HepG2 (cell line): ENCODE results near the gene KANSL1L. TPM values are rescaled to one million over a fixed set of nuclear protein-coding genes. Genes with fewer than 3 reads are reported as not detected.

Experiments used
- ATAC-seq: fragments of 200-7000 bp; cut with Tn5 transposase; 3 replicates; pipeline ENCODE4 v1.9.1; 2020; ENCODE audit warnings: mild to moderate bottlenecking, moderate library complexity
- BruUV-seq: library from RNA; stranded (reverse); fragments of 400-500 nt; replicated peaks from 2 replicates; lab custom pipeline; 2021; lab: Mats Ljungman, UMichigan
- CTCF ChIA-PET: fragments of 300-600 bp; formaldehyde crosslinking; extraction: SDS; loops from one replicate; lab custom pipeline; 2021; ENCODE audit warnings: low total read pairs, inconsistent platforms, low intra/inter-chr PET ratio; lab: Yijun Ruan, JAX
- POLR2A ChIA-PET: fragments of 350-600 bp; sonication (Branson Sonifier 250); formaldehyde crosslinking; loops from one replicate; lab custom pipeline; 2020; ENCODE audit warnings: antibody characterized with exemption, inconsistent platforms; lab: Yijun Ruan, JAX
- DNase-seq: peaks from one replicate; pipeline ENCODE4 v3.0.0-alpha.2; 2015; ENCODE audit warnings: low spot score
- FAIRE-seq: peaks from 3 replicates; lab custom pipeline; 2011; peaks lifted over from hg19 to GRCh38; lab: Jason Lieb, UNC
- H2AFZ ChIP-seq: one replicate; pipeline ENCODE4 v1.6.1; 2011; ENCODE audit warnings: low read length, inconsistent platforms
- H3K27ac ChIP-seq: fragments of 300-600 bp; 3 replicates; pipeline ENCODE4 v1.8.0; 2011; ENCODE audit warnings: mixed run types, mild to moderate bottlenecking, mixed read lengths, low read length, inconsistent platforms; ENCODE audit not compliant: insufficient read depth; ENCODE audit errors: extremely low read length
- H3K27me3 ChIP-seq, 2 experiments: fragments of 200-600 bp in 1 of 2; 2 replicates in 1 of 2; 3 replicates in 1 of 2; pipeline versions ENCODE4 v1.6.0 to v1.8.0; 2011; ENCODE audit warnings: low read length in 2 of 2, mild to moderate bottlenecking in 2 of 2, moderate library complexity in 2 of 2, inconsistent platforms in 1 of 2; ENCODE audit not compliant: insufficient read depth in 2 of 2, control insufficient read depth in 1 of 2
- H3K36me3 ChIP-seq, 2 experiments: fragments of 200-600 bp in 1 of 2; replicated peaks in 1 of 2; 2 replicates in 1 of 2; 3 replicates in 1 of 2; pipeline versions ENCODE4 v1.5.1 to v1.8.0; 2011; ENCODE audit warnings: low read length in 2 of 2, inconsistent platforms in 1 of 2; ENCODE audit not compliant: insufficient read depth in 2 of 2, control insufficient read depth in 1 of 2
- H3K4me1 ChIP-seq: 2 replicates; pipeline ENCODE4 v1.5.1; 2012; ENCODE audit warnings: low read length, inconsistent platforms; ENCODE audit not compliant: insufficient read depth
- H3K4me2 ChIP-seq: 2 replicates; pipeline ENCODE4 v1.6.0; 2011; ENCODE audit warnings: low read depth, low read length, inconsistent platforms
- H3K4me3 ChIP-seq, 3 experiments: fragments of 200-600 bp in 1 of 3; sonication (generic), shearing (Covaris generic) in 1 of 3; replicated peaks in 1 of 3; 2 replicates each; pipeline ENCODE4 v1.5.1; 2011 to 2016; ENCODE audit warnings: low read length in 3 of 3, inconsistent platforms in 2 of 3, low read depth in 2 of 3, mild to moderate bottlenecking in 2 of 3, control low read depth in 1 of 3, mixed read lengths in 1 of 3; ENCODE audit not compliant: insufficient read depth in 1 of 3
- H3K79me2 ChIP-seq: one replicate; pipeline ENCODE4 v1.6.1; 2011; ENCODE audit warnings: low read length, inconsistent platforms; ENCODE audit not compliant: insufficient read depth
- H3K9ac ChIP-seq: 2 replicates; pipeline ENCODE4 v1.6.0; 2011; ENCODE audit warnings: mild to moderate bottlenecking, low read depth, low read length, inconsistent platforms; ENCODE audit not compliant: insufficient read depth
- H3K9me3 ChIP-seq: 2 replicates; pipeline ENCODE4 v1.5.1; 2012; ENCODE audit warnings: mild to moderate bottlenecking, low read length
- H4K20me1 ChIP-seq: 2 replicates; pipeline ENCODE4 v1.6.0; 2011; ENCODE audit warnings: inconsistent platforms, mild to moderate bottlenecking, low read length, moderate library complexity; ENCODE audit not compliant: insufficient read depth
- CSRNP1 ChIP-seq: sonication (generic); formaldehyde crosslinking; IDR thresholded peaks from 2 replicates; pipeline ENCODE4 v1.8.1; 2023; ENCODE audit warnings: mild to moderate bottlenecking, missing genetic modification reagents
- GATA4 ChIP-seq: sonication (generic); IDR thresholded peaks from 2 replicates; pipeline ENCODE4 v1.6.1; 2016; ENCODE audit warnings: antibody characterized with exemption, low read depth, borderline replicate concordance
- JUNB ChIP-seq: sonication (generic); formaldehyde crosslinking; IDR thresholded peaks from 2 replicates; pipeline ENCODE4 v1.8.0; 2022; ENCODE audit warnings: missing genetic modification reagents, mild to moderate bottlenecking, borderline replicate concordance
- MTF1 ChIP-seq: sonication (generic); formaldehyde crosslinking; IDR thresholded peaks from 2 replicates; pipeline ENCODE4 v1.5.0; 2020; ENCODE audit warnings: missing genetic modification reagents
- MYPOP ChIP-seq: sonication (generic); formaldehyde crosslinking; IDR thresholded peaks from 2 replicates; pipeline ENCODE4 v1.8.1; 2023; ENCODE audit warnings: mild to moderate bottlenecking, moderate library complexity, missing genetic modification reagents
- POGZ ChIP-seq: sonication (generic); formaldehyde crosslinking; IDR thresholded peaks from 2 replicates; pipeline ENCODE4 v1.4.0; 2020; ENCODE audit warnings: mild to moderate bottlenecking, missing genetic modification reagents
- ZNF180 ChIP-seq: sonication (generic); formaldehyde crosslinking; IDR thresholded peaks from 2 replicates; pipeline ENCODE4 v1.4.0; 2020; ENCODE audit warnings: low read depth, missing genetic modification reagents, borderline replicate concordance
- ZNF274 ChIP-seq: sonication (generic); formaldehyde crosslinking; IDR thresholded peaks from 2 replicates; pipeline ENCODE4 v1.5.1; 2020; ENCODE audit warnings: mild to moderate bottlenecking, missing genetic modification reagents
- ZNF7 ChIP-seq: IDR thresholded peaks from 2 replicates; pipeline ENCODE4 v1.6.1; 2016; ENCODE audit warnings: missing biosample characterization, missing genetic modification reagents
- ZNF83 ChIP-seq: sonication (generic); formaldehyde crosslinking; IDR thresholded peaks from 2 replicates; pipeline ENCODE4 v1.4.0; 2020; ENCODE audit warnings: missing genetic modification reagents, mild to moderate bottlenecking, borderline replicate concordance
- whole genome bisulfite sequencing: methylation state at CpG from one replicate; pipeline ENCODE4 v1.1.6; 2017; ENCODE audit warnings: low lambda C conversion rate; 5-methylcytosine and 5-hydroxymethylcytosine counted together
- in situ Hi-C: cut with HindIII; loops from 2 replicates; pipeline ENCODE4 v1.10.0; 2017; ENCODE audit warnings: low pct_unique_long_range_greater_than_20kb; ENCODE audit not compliant: extremely low pct_ligation_motif_present
- intact Hi-C: fragments of 100-400 bp; cut with micrococcal nuclease; formaldehyde crosslinking; loops from one replicate; pipeline ENCODE4 v1.10.0; 2022; ENCODE audit not compliant: unreplicated experiment
- polyA plus RNA-seq, 8 experiments: library from polyadenylated mRNA; depleted of rRNA in 3 of 8; stranded (reverse) in 7 of 8; unstranded in 1 of 8; fragments of >200 nt; fragmentation: Illumina TruSeq in 4 of 8; extraction: Trizol in 4 of 8; gene quantifications; 2 replicates each; pipeline versions ENCODE4 v1.2.1 to v1.2.3, GENCODE V29; 2011 to 2016; ENCODE audit warnings: low read depth in 4 of 8, missing spikeins in 1 of 8, mixed read lengths in 1 of 8; ENCODE audit not compliant: insufficient read depth in 1 of 8
- total RNA-seq, 5 experiments: library from RNA; depleted of rRNA; stranded (reverse); fragments of >200 nt; fragmentation: Illumina TruSeq; extraction: Trizol; gene quantifications; 2 replicates each; pipeline ENCODE4 v1.2.3, GENCODE V29; 2016; ENCODE audit warnings: low read depth in 1 of 5
- TF ChIP-seq, protein P1 (sequence below): sonication (generic); formaldehyde crosslinking; conservative IDR thresholded peaks from 2 replicates; pipeline ENCODE4 v1.8.0; 2022; ENCODE audit warnings: low read depth, missing genetic modification reagents
- TF ChIP-seq, protein P2 (sequence below), 2 experiments: sonication (generic) in 1 of 2; formaldehyde crosslinking in 1 of 2; IDR thresholded peaks; 2 replicates each; pipeline versions ENCODE4 v1.4.0 to v1.6.1; 2018 to 2020; ENCODE audit warnings: missing genetic modification reagents in 2 of 2, borderline replicate concordance in 1 of 2, low read depth in 1 of 2, mild to moderate bottlenecking in 1 of 2, missing biosample characterization in 1 of 2

Gene KANSL1L
- total and polyA plus RNA-seq, 2 of the 13 experiments (the other 11 are each of a cell fraction or from before 2014, with no cell fraction given) = 5.4 to 10.3 TPM

- WGBS = 16% methylated on average over 4 of the region's 4 CpGs
- ChIA-PET POLR2A (no interaction called here), CTCF (no interaction called here)
- no peak for FAIRE-seq
- Histone ChIP-seq H3K79me2 (no peaks in the 10 kb centered on the region), H3K4me1 (no peaks in the 10 kb centered on the region), H3K4me2 (no peak overlapping the region), H3K27ac (no peak overlapping the region), H3K36me3 (no peaks in the 10 kb centered on the region)
- no peak for ATAC-seq
- no peak for TF ChIP-seq MYPOP
- TF ChIP-seq, protein P1, sequence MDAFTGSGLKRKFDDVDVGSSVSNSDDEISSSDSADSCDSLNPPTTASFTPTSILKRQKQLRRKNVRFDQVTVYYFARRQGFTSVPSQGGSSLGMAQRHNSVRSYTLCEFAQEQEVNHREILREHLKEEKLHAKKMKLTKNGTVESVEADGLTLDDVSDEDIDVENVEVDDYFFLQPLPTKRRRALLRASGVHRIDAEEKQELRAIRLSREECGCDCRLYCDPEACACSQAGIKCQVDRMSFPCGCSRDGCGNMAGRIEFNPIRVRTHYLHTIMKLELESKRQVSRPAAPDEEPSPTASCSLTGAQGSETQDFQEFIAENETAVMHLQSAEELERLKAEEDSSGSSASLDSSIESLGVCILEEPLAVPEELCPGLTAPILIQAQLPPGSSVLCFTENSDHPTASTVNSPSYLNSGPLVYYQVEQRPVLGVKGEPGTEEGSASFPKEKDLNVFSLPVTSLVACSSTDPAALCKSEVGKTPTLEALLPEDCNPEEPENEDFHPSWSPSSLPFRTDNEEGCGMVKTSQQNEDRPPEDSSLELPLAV (CRISPR knock-in tag) = no peak
- TF ChIP-seq, all 625 proteins: peak for 0
- H3K27me3 ChIP-seq = peaks cover 0 to 5% of the 10 kb centered on the region in 2 experiments; a peak in 2 of 5 replicates
- H3K4me3 ChIP-seq = no peak overlapping the region
- no peaks in the 10 kb centered on the region for H4K20me1 ChIP-seq
- no TSS peak for BruUV-seq
- intact Hi-C loops = no loop called here
- no peak overlapping the region for H3K9ac ChIP-seq
- in situ Hi-C loops = no loop called here
- H3K9me3 ChIP-seq = no peaks in the 10 kb centered on the region
- no peak overlapping the region for H2AFZ ChIP-seq
- no peak for DNase-seq
These were observed 183.2 kb downstream of the KANSL1L start for GRCh38 chr2:209988010-209988409.

GRCh38 chr2:209986415-209986814 lies 184.8 kb downstream of the KANSL1L start:
- in situ Hi-C loops (no loop called here), intact Hi-C loops (no loop called here)
- BruUV-seq = no TSS peak
- Histone ChIP-seq H4K20me1 (no peaks in the 10 kb centered on the region), H3K27ac (no peak overlapping the region), H3K4me2 (no peak overlapping the region), H3K4me3 (no peak overlapping the region), H3K4me1 (no peaks in the 10 kb centered on the region), H3K9me3 (no peaks in the 10 kb centered on the region), H2AFZ (no peak overlapping the region), H3K36me3 (no peaks in the 10 kb centered on the region), H3K9ac (no peak overlapping the region), H3K27me3 (no peaks in the 10 kb centered on the region), H3K79me2 (no peaks in the 10 kb centered on the region)
- 0% methylated on average over 2 of the region's 2 CpGs for WGBS
- no peak for DNase-seq
- CTCF ChIA-PET = no interaction called here
- POLR2A ChIA-PET = no interaction called here
- ATAC-seq = no peak
- FAIRE-seq = no peak
- TF ChIP-seq JUNB (CRISPR knock-in tag) = no peak
- TF ChIP-seq, protein P2, sequence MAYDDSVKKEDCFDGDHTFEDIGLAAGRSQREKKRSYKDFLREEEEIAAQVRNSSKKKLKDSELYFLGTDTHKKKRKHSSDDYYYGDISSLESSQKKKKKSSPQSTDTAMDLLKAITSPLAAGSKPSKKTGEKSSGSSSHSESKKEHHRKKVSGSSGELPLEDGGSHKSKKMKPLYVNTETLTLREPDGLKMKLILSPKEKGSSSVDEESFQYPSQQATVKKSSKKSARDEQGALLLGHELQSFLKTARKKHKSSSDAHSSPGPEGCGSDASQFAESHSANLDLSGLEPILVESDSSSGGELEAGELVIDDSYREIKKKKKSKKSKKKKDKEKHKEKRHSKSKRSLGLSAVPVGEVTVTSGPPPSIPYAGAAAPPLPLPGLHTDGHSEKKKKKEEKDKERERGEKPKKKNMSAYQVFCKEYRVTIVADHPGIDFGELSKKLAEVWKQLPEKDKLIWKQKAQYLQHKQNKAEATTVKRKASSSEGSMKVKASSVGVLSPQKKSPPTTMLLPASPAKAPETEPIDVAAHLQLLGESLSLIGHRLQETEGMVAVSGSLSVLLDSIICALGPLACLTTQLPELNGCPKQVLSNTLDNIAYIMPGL (CRISPR knock-in tag; IDR thresholded peaks at IDR 0.05; ENCODE audit: borderline replicate concordance in 1 of 2, low read depth in 1 of 2) = no peak
- no peak for TF ChIP-seq ZNF83 (CRISPR knock-in tag)
- no peak for TF ChIP-seq ZNF274 (CRISPR knock-in tag)
- TF ChIP-seq ZNF7 (CRISPR knock-in tag) = no peak
- no peak for TF ChIP-seq POGZ (CRISPR knock-in tag)
- no peak for TF ChIP-seq ZNF180 (CRISPR knock-in tag)
- no peak for TF ChIP-seq MTF1 (CRISPR knock-in tag)
- no peak for TF ChIP-seq GATA4
- no peak for TF ChIP-seq CSRNP1
